Loucy (cell line): Measurements from ENCODE around the gene RBM10.

ENCODE experiments used
- H2AFZ ChIP-seq: fragments of 200-600 bp; sonication (generic); 2 replicates; pipeline ENCODE4 v1.6.0; 2016; ENCODE audit warnings: antibody characterized with exemption, mild to moderate bottlenecking, low read length, moderate library complexity
- H3F3A ChIP-seq: fragments of 200-600 bp; 2 replicates; pipeline ENCODE4 v1.6.0; 2016; ENCODE audit warnings: antibody characterized with exemption, low read depth, mild to moderate bottlenecking
- H3K27me3 ChIP-seq: fragments of 200-600 bp; sonication (generic); 2 replicates; pipeline ENCODE4 v1.6.1; 2014; ENCODE audit warnings: low read length, mild to moderate bottlenecking; ENCODE audit not compliant: insufficient read depth, poor library complexity, severe bottlenecking
- H3K36me3 ChIP-seq: fragments of 200-600 bp; sonication (generic); 2 replicates; pipeline ENCODE4 v1.6.1; 2016; ENCODE audit warnings: low read length; ENCODE audit not compliant: insufficient read depth
- H3K4me1 ChIP-seq: fragments of 200-600 bp; sonication (generic); 2 replicates; pipeline ENCODE4 v1.5.1; 2014; ENCODE audit warnings: low read length, mild to moderate bottlenecking; ENCODE audit not compliant: insufficient read depth, poor library complexity, severe bottlenecking
- H3K4me2 ChIP-seq: fragments of 200-600 bp; sonication (generic); 2 replicates; pipeline ENCODE4 v1.6.0; 2014; ENCODE audit warnings: antibody characterized with exemption, low read length, low read depth, mild to moderate bottlenecking; ENCODE audit not compliant: poor library complexity, severe bottlenecking
- H3K4me3 ChIP-seq: fragments of 200-600 bp; sonication (generic); 2 replicates; pipeline ENCODE4 v1.5.1; 2014; ENCODE audit warnings: low read length, mild to moderate bottlenecking, mixed read lengths; ENCODE audit not compliant: poor library complexity, severe bottlenecking
- H3K79me2 ChIP-seq: fragments of 200-600 bp; sonication (generic); 2 replicates; pipeline ENCODE4 v1.6.1; 2014; ENCODE audit warnings: low read length; ENCODE audit not compliant: insufficient read depth
- H3K9ac ChIP-seq: fragments of 200-600 bp; sonication (generic); 2 replicates; pipeline ENCODE4 v1.6.0; 2014; ENCODE audit warnings: mild to moderate bottlenecking, low read depth, low read length, moderate library complexity; ENCODE audit not compliant: poor library complexity, severe bottlenecking
- H3K9me2 ChIP-seq: fragments of 200-600 bp; sonication (generic); replicated peaks from 2 replicates; pipeline ENCODE4 v1.6.1; 2016; ENCODE audit warnings: low read depth, low read length, mixed read lengths
- H3K9me3 ChIP-seq: fragments of 200-600 bp; sonication (generic); 2 replicates; pipeline ENCODE4 v1.6.1; 2014; ENCODE audit warnings: mild to moderate bottlenecking, antibody characterized with exemption, low read length, low read depth; ENCODE audit not compliant: insufficient read depth
- H4K20me1 ChIP-seq: fragments of 200-600 bp; sonication (generic); 2 replicates; pipeline ENCODE4 v1.6.0; 2014; ENCODE audit warnings: antibody characterized with exemption, low read length, mild to moderate bottlenecking; ENCODE audit not compliant: insufficient read depth, poor library complexity, severe bottlenecking
- EZH2phosphoT487 ChIP-seq: fragments of 200-600 bp; IDR thresholded peaks from 2 replicates; pipeline ENCODE4 v1.6.1; 2018; ENCODE audit warnings: antibody characterized with exemption, mild to moderate bottlenecking, moderate library complexity, borderline replicate concordance
- TF ChIP-seq, protein P1 (sequence below): fragments of 200-600 bp; sonication (generic); conservative IDR thresholded peaks from 2 replicates; pipeline ENCODE4 v1.5.1; 2014; ENCODE audit warnings: mild to moderate bottlenecking, antibody characterized with exemption, low read length

Gene RBM10

GRCh38 chrX:47179221-47179927 lies 34.4 kb downstream of the RBM10 start:
- no peak overlapping the region for H2AFZ ChIP-seq
- H4K20me1 ChIP-seq, result no peaks in the 10 kb centered on the region
- no peaks in the 10 kb centered on the region for H3K27me3 ChIP-seq
- H3K9me3 ChIP-seq, result no peaks in the 10 kb centered on the region
- no peak overlapping the region for H3K9ac ChIP-seq
- H3K4me3 ChIP-seq, result no peak overlapping the region
- no peak overlapping the region for H3K4me2 ChIP-seq
- H3K36me3 ChIP-seq, result peaks cover 81% of the 10 kb centered on the region; the same call in 1 of the 2 replicates
- H3K79me2 ChIP-seq, result no peaks in the 10 kb centered on the region
- H3K9me2 ChIP-seq, result no peaks in the 10 kb centered on the region
- TF ChIP-seq EZH2phosphoT487, result no peak
- TF ChIP-seq, protein P1, sequence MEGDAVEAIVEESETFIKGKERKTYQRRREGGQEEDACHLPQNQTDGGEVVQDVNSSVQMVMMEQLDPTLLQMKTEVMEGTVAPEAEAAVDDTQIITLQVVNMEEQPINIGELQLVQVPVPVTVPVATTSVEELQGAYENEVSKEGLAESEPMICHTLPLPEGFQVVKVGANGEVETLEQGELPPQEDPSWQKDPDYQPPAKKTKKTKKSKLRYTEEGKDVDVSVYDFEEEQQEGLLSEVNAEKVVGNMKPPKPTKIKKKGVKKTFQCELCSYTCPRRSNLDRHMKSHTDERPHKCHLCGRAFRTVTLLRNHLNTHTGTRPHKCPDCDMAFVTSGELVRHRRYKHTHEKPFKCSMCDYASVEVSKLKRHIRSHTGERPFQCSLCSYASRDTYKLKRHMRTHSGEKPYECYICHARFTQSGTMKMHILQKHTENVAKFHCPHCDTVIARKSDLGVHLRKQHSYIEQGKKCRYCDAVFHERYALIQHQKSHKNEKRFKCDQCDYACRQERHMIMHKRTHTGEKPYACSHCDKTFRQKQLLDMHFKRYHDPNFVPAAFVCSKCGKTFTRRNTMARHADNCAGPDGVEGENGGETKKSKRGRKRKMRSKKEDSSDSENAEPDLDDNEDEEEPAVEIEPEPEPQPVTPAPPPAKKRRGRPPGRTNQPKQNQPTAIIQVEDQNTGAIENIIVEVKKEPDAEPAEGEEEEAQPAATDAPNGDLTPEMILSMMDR, result no peak
- H3K4me1 ChIP-seq, result no peaks in the 10 kb centered on the region
- H3F3A ChIP-seq, result no peaks in the 10 kb centered on the region

DNA sequence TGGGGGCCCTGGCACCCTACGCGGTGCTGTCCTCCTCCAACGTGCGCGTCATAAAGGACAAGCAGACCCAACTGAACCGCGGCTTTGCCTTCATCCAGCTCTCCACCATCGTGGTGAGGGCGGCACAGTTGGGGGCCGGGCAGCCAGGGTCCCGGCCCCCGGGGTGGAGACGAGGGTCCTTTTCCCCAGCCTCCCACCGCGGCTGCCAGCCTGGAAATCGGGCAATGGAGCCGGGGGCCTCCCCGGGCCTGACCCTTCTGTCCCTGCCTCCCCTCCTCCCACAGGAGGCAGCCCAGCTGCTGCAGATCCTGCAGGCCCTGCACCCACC lies 34.9 kb downstream of the RBM10 start:
- H3K9ac ChIP-seq, result no peak overlapping the region
- H3K4me3 ChIP-seq, result no peak overlapping the region
- H3K9me3 ChIP-seq, result no peaks in the 10 kb centered on the region
- no peaks in the 10 kb centered on the region for H3F3A ChIP-seq
- no peaks in the 10 kb centered on the region for H3K9me2 ChIP-seq
- H3K4me2 ChIP-seq, result no peak overlapping the region
- no peak overlapping the region for H2AFZ ChIP-seq
- peaks cover 79% of the 10 kb centered on the region; the same call in 1 of the 2 replicates for H3K36me3 ChIP-seq
- H3K27me3 ChIP-seq, result no peaks in the 10 kb centered on the region
- no peaks in the 10 kb centered on the region for H4K20me1 ChIP-seq
- no peaks in the 10 kb centered on the region for H3K4me1 ChIP-seq
- TF ChIP-seq, protein P1, result no peak
- no peak for TF ChIP-seq EZH2phosphoT487
- H3K79me2 ChIP-seq, result no peaks in the 10 kb centered on the region

- Histone ChIP-seq H3K36me3 (peaks cover 74% of the 10 kb centered on the region; the same call in 1 of the 2 replicates), H3K27me3 (no peaks in the 10 kb centered on the region)
These were observed 35.3 kb downstream of the RBM10 start for GRCh38 chrX:47180346-47180745.

More at GRCh38 chrX:47180346-47180745, 35.3 kb downstream of the RBM10 start:
- TF ChIP-seq, protein P1, result no peak
- no peak for TF ChIP-seq EZH2phosphoT487
- no peak overlapping the region for H3K9ac ChIP-seq
- H3K4me1 ChIP-seq, result no peaks in the 10 kb centered on the region
- no peak overlapping the region for H3K4me3 ChIP-seq
- no peaks in the 10 kb centered on the region for H4K20me1 ChIP-seq
- no peak overlapping the region for H3K4me2 ChIP-seq
- no peaks in the 10 kb centered on the region for H3K9me3 ChIP-seq
- H2AFZ ChIP-seq, result no peak overlapping the region
- H3K79me2 ChIP-seq, result no peaks in the 10 kb centered on the region
- no peaks in the 10 kb centered on the region for H3F3A ChIP-seq
- no peaks in the 10 kb centered on the region for H3K9me2 ChIP-seq
